HEK293 (cell line): ENCODE measurements around the gene DSC2.
A peak's percentile ranks its signal among the peaks of the same experiment; 100 is the strongest.

Experiments
- ATF2 ChIP-seq: fragments of 450-650 bp; formaldehyde crosslinking; IDR thresholded peaks from 2 replicates; pipeline ENCODE4 v1.5.1; 2016; ENCODE audit warnings: missing biosample characterization, missing genetic modification characterization, low read depth
- BCL11A ChIP-seq: fragments of 450-650 bp; formaldehyde crosslinking; IDR thresholded peaks from 2 replicates; pipeline ENCODE4 v1.5.1; 2016; ENCODE audit warnings: low read depth, missing biosample characterization, missing genetic modification characterization
- KLF8 ChIP-seq: fragments of 450-650 bp; formaldehyde crosslinking; IDR thresholded peaks from 2 replicates; pipeline ENCODE4 v1.5.1; 2016; ENCODE audit warnings: missing biosample characterization, missing genetic modification characterization
- OVOL3 ChIP-seq: fragments of 450-650 bp; formaldehyde crosslinking; IDR thresholded peaks from 2 replicates; pipeline ENCODE4 v1.5.1; 2016; ENCODE audit warnings: missing biosample characterization, missing genetic modification characterization
- SP3 ChIP-seq: fragments of 450-650 bp; formaldehyde crosslinking; IDR thresholded peaks from 2 replicates; pipeline ENCODE4 v1.5.1; 2016; ENCODE audit warnings: missing biosample characterization, missing genetic modification characterization
- SP7 ChIP-seq: fragments of 450-650 bp; formaldehyde crosslinking; IDR thresholded peaks from 2 replicates; pipeline ENCODE4 v1.5.1; 2016; ENCODE audit warnings: missing biosample characterization, missing genetic modification characterization
- ZBTB20 ChIP-seq: fragments of 450-650 bp; formaldehyde crosslinking; IDR thresholded peaks from 2 replicates; pipeline ENCODE4 v1.5.1; 2016; ENCODE audit warnings: missing biosample characterization, missing genetic modification characterization
- ZFP37 ChIP-seq: fragments of 450-650 bp; formaldehyde crosslinking; IDR thresholded peaks from 2 replicates; pipeline ENCODE4 v1.5.1; 2016; ENCODE audit warnings: missing biosample characterization, missing genetic modification characterization
- ZNF24 ChIP-seq: fragments of 450-650 bp; formaldehyde crosslinking; IDR thresholded peaks from 2 replicates; pipeline ENCODE4 v1.5.1; 2016; ENCODE audit warnings: missing biosample characterization, missing genetic modification characterization
- ZNF366 ChIP-seq: fragments of 450-650 bp; formaldehyde crosslinking; conservative IDR thresholded peaks from 2 replicates; pipeline ENCODE4 v1.5.1; 2016; ENCODE audit warnings: missing biosample characterization, missing genetic modification characterization
- ZNF391 ChIP-seq: fragments of 450-650 bp; formaldehyde crosslinking; IDR thresholded peaks from 2 replicates; pipeline ENCODE4 v1.5.1; 2016; ENCODE audit warnings: low read depth, missing biosample characterization, missing genetic modification characterization, borderline replicate concordance
- ZNF501 ChIP-seq: fragments of 450-650 bp; formaldehyde crosslinking; IDR thresholded peaks from 2 replicates; pipeline ENCODE4 v1.5.1; 2016; ENCODE audit warnings: missing biosample characterization, missing genetic modification characterization
- ZNF660 ChIP-seq: fragments of 450-650 bp; IDR thresholded peaks from 2 replicates; pipeline ENCODE4 v1.5.1; 2018; ENCODE audit warnings: missing biosample characterization, mild to moderate bottlenecking, missing genetic modification characterization
- ZNF792 ChIP-seq: fragments of 450-650 bp; formaldehyde crosslinking; IDR thresholded peaks from 2 replicates; pipeline ENCODE4 v1.5.1; 2016; ENCODE audit warnings: missing biosample characterization, missing genetic modification characterization
- ZXDB ChIP-seq: fragments of 450-650 bp; formaldehyde crosslinking; IDR thresholded peaks from 2 replicates; pipeline ENCODE4 v1.5.1; 2016; ENCODE audit warnings: missing biosample characterization, missing genetic modification characterization
- TF ChIP-seq, protein P1 (sequence below): fragments of 450-650 bp; formaldehyde crosslinking; IDR thresholded peaks from 2 replicates; pipeline ENCODE4 v1.5.1; 2016; ENCODE audit warnings: missing biosample characterization, missing genetic modification characterization
- TF ChIP-seq, protein P2 (sequence below): fragments of 450-650 bp; formaldehyde crosslinking; IDR thresholded peaks from 2 replicates; pipeline ENCODE4 v1.5.1; 2016; ENCODE audit warnings: missing biosample characterization, missing genetic modification characterization
- TF ChIP-seq, protein P3 (sequence below): fragments of 450-650 bp; formaldehyde crosslinking; conservative IDR thresholded peaks from 2 replicates; pipeline ENCODE4 v1.5.1; 2016; ENCODE audit warnings: low read depth, missing biosample characterization, missing genetic modification characterization
- TF ChIP-seq, protein P4 (sequence below): fragments of 450-650 bp; formaldehyde crosslinking; IDR thresholded peaks from 2 replicates; pipeline ENCODE4 v1.5.1; 2017; ENCODE audit warnings: missing biosample characterization, missing genetic modification characterization

The DSC2 gene

DNA sequence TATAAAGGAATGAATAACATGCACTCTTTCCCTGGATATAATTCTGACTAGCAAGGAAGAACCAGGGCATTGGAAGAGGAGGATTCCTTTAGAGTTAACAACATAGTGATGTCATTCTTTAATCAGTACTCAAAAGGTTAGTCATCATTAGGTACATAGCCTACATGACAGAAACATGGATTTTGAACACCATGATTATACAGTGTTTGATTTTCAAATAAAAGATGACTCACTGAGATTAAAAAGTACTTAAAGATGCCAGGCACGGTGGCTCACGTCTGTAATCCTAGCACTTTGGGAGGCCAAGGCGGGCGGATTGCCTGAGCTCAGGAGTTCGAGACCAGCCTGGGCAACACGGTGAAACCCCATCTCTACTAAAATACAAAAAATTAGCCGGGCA is 90.8 kb downstream of the DSC2 start (continued):
- TF ChIP-seq, protein P1, sequence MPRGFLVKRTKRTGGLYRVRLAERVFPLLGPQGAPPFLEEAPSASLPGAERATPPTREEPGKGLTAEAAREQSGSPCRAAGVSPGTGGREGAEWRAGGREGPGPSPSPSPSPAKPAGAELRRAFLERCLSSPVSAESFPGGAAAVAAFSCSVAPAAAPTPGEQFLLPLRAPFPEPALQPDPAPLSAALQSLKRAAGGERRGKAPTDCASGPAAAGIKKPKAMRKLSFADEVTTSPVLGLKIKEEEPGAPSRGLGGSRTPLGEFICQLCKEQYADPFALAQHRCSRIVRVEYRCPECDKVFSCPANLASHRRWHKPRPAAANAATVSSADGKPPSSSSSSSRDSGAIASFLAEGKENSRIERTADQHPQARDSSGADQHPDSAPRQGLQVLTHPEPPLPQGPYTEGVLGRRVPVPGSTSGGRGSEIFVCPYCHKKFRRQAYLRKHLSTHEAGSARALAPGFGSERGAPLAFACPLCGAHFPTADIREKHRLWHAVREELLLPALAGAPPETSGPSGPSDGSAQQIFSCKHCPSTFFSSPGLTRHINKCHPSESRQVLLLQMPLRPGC (tag by site-specific recombination), result peak; percentile 97
- peak; percentile 37; the same call in 1 of the 2 replicates for TF ChIP-seq ZNF24
- TF ChIP-seq ZBTB20 (tag by site-specific recombination), result peak; percentile 61
- peak; percentile 96 for TF ChIP-seq ATF2 (tag by site-specific recombination)
- peak; percentile 83; the same call in 1 of the 2 replicates for TF ChIP-seq ZFP37 (tag by site-specific recombination)
- TF ChIP-seq, protein P2, sequence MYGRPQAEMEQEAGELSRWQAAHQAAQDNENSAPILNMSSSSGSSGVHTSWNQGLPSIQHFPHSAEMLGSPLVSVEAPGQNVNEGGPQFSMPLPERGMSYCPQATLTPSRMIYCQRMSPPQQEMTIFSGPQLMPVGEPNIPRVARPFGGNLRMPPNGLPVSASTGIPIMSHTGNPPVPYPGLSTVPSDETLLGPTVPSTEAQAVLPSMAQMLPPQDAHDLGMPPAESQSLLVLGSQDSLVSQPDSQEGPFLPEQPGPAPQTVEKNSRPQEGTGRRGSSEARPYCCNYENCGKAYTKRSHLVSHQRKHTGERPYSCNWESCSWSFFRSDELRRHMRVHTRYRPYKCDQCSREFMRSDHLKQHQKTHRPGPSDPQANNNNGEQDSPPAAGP (tag by site-specific recombination), result peak; percentile 79
- TF ChIP-seq, protein P3, sequence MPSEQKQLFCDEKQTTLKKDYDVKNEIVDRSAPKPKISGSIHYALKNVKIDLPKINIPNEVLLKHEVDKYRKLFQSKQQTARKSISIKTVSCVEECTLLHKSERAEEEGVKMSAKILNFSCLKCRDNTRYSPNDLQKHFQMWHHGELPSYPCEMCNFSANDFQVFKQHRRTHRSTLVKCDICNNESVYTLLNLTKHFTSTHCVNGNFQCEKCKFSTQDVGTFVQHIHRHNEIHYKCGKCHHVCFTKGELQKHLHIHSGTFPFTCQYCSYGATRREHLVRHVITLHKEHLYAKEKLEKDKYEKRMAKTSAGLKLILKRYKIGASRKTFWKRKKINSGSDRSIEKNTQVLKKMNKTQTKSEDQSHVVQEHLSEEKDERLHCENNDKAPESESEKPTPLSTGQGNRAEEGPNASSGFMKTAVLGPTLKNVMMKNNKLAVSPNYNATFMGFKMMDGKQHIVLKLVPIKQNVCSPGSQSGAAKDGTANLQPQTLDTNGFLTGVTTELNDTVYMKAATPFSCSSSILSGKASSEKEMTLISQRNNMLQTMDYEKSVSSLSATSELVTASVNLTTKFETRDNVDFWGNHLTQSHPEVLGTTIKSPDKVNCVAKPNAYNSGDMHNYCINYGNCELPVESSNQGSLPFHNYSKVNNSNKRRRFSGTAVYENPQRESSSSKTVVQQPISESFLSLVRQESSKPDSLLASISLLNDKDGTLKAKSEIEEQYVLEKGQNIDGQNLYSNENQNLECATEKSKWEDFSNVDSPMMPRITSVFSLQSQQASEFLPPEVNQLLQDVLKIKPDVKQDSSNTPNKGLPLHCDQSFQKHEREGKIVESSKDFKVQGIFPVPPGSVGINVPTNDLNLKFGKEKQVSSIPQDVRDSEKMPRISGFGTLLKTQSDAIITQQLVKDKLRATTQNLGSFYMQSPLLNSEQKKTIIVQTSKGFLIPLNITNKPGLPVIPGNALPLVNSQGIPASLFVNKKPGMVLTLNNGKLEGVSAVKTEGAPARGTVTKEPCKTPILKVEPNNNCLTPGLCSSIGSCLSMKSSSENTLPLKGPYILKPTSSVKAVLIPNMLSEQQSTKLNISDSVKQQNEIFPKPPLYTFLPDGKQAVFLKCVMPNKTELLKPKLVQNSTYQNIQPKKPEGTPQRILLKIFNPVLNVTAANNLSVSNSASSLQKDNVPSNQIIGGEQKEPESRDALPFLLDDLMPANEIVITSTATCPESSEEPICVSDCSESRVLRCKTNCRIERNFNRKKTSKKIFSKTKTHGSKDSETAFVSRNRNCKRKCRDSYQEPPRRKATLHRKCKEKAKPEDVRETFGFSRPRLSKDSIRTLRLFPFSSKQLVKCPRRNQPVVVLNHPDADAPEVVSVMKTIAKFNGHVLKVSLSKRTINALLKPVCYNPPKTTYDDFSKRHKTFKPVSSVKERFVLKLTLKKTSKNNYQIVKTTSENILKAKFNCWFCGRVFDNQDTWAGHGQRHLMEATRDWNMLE (tag by site-specific recombination), result peak; percentile 50
- TF ChIP-seq ZNF792 (tag by site-specific recombination), result 0 out of 2 replicates have a peak, but pooled peaks have one; percentile 21
- 0 out of 2 replicates have a peak, but pooled peaks have one; percentile 33 for TF ChIP-seq OVOL3 (tag by site-specific recombination)
- TF ChIP-seq ZNF391, result peak; percentile 83
- TF ChIP-seq, protein P4, sequence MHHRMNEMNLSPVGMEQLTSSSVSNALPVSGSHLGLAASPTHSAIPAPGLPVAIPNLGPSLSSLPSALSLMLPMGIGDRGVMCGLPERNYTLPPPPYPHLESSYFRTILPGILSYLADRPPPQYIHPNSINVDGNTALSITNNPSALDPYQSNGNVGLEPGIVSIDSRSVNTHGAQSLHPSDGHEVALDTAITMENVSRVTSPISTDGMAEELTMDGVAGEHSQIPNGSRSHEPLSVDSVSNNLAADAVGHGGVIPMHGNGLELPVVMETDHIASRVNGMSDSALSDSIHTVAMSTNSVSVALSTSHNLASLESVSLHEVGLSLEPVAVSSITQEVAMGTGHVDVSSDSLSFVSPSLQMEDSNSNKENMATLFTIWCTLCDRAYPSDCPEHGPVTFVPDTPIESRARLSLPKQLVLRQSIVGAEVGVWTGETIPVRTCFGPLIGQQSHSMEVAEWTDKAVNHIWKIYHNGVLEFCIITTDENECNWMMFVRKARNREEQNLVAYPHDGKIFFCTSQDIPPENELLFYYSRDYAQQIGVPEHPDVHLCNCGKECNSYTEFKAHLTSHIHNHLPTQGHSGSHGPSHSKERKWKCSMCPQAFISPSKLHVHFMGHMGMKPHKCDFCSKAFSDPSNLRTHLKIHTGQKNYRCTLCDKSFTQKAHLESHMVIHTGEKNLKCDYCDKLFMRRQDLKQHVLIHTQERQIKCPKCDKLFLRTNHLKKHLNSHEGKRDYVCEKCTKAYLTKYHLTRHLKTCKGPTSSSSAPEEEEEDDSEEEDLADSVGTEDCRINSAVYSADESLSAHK, result peak; percentile 47; the same call in 1 of the 2 replicates
- TF ChIP-seq BCL11A (tag by site-specific recombination), result 0 out of 2 replicates have a peak, but pooled peaks have one; percentile 39
- peak; percentile 69; the same call in 1 of the 2 replicates for TF ChIP-seq KLF8 (tag by site-specific recombination)
- TF ChIP-seq ZXDB (tag by site-specific recombination), result peak; percentile 89
- peak; percentile 29; the same call in 1 of the 2 replicates for TF ChIP-seq ZNF501 (tag by site-specific recombination)
- TF ChIP-seq SP3 (tag by site-specific recombination), result peak; percentile 60
- TF ChIP-seq ZNF366 (tag by site-specific recombination), result peak; percentile 86
- TF ChIP-seq SP7 (tag by site-specific recombination), result peak; percentile 99
- peak; percentile 87 for TF ChIP-seq ZNF660 (tag by site-specific recombination)
- TF ChIP-seq, all 188 proteins: peak for 57; not testable (repeated sequence) for 131
